Uterus (tissue), 2 donors: Measurements from ENCODE around the gene SLC7A1.

Experiments used
- POLR2A ChIP-seq, 2 donors: fragments of 450-650 bp; IDR thresholded peaks; one replicate each; pipeline ENCODE4 v1.6.1; 2016; ENCODE audit warnings: antibody characterized with exemption in 2 of 2, mild to moderate bottlenecking in 1 of 2, moderate library complexity in 1 of 2
- TF ChIP-seq, protein P1 (sequence below), 4 experiments: fragments of 200-600 bp in 2 of 4; fragments of 450-650 bp in 2 of 4; sonication (generic) in 2 of 4; IDR thresholded peaks; one replicate each; pipeline ENCODE4 v1.5.1; 2016 to 2019; ENCODE audit warnings: antibody characterized with exemption in 4 of 4, mild to moderate bottlenecking in 2 of 4, moderate library complexity in 1 of 4

DNA sequence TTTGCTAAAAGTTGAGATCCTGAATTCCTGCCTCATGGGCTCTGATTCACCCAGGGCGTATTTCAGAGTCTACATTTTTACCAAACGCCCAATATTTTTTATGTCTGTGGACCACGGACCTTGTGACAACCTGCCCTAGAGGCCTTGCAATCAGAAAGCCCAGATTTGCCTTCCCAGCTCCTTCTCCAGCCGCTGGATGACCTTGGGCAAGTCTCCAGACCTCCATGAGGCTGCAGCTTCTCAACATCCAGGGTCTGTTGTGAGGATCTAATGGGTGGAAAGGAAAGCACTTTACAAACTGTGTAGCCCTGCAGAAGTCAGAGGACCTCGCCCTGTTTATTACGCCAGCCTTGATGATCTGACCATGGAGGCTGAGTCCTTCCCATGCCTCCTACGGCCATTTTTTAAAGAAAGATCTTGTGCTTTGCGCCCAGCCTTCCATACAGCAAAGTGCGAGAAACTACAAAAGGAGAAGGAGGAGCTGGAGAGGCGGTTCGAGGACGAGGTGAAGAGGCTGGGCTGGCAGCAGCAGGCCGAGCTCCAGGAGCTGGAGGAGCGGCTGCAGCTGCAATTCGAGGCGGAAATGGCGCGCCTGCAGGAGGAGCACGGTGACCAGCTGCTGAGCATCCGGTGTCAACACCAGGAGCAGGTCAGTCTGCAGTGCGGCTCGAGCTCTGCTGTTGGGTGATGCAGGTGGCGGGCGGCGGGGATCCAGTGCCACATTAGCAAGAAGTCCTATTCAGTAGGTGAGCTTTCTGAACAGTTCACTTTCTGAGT, 115.6 kb downstream of the SLC7A1 start:
- no peak for TF ChIP-seq POLR2A (IDR thresholded peaks at IDR 0.05)
- TF ChIP-seq, protein P1, sequence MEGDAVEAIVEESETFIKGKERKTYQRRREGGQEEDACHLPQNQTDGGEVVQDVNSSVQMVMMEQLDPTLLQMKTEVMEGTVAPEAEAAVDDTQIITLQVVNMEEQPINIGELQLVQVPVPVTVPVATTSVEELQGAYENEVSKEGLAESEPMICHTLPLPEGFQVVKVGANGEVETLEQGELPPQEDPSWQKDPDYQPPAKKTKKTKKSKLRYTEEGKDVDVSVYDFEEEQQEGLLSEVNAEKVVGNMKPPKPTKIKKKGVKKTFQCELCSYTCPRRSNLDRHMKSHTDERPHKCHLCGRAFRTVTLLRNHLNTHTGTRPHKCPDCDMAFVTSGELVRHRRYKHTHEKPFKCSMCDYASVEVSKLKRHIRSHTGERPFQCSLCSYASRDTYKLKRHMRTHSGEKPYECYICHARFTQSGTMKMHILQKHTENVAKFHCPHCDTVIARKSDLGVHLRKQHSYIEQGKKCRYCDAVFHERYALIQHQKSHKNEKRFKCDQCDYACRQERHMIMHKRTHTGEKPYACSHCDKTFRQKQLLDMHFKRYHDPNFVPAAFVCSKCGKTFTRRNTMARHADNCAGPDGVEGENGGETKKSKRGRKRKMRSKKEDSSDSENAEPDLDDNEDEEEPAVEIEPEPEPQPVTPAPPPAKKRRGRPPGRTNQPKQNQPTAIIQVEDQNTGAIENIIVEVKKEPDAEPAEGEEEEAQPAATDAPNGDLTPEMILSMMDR (IDR thresholded peaks at IDR 0.05), result no peak
